Peyer's patch (tissue), 4 donors: ENCODE data around the gene NTNG2.

Experiments used
- CTCF ChIP-seq, 6 experiments: fragments of 450-650 bp in 4 of 6; fragments of 200-600 bp in 2 of 6; sonication (generic) in 1 of 6; IDR thresholded peaks; one replicate each; pipeline ENCODE4 v1.5.1; 2017 to 2019; ENCODE audit warnings: antibody characterized with exemption in 6 of 6, mild to moderate bottlenecking in 3 of 6, moderate library complexity in 1 of 6
- POLR2A ChIP-seq, 2 donors: fragments of 450-650 bp; IDR thresholded peaks; one replicate each; pipeline ENCODE4 v1.5.1; 2017; ENCODE audit warnings: antibody characterized with exemption in 2 of 2, mild to moderate bottlenecking in 2 of 2, moderate library complexity in 2 of 2

GRCh38 chr9:132245465-132245864, 83.6 kb downstream of the NTNG2 start:
- no peak for TF ChIP-seq CTCF (IDR thresholded peaks at IDR 0.05)
- TF ChIP-seq POLR2A (IDR thresholded peaks at IDR 0.05) = no peak
